Trophoblast cell (in vitro differentiated cells and primary cell): ENCODE measurements around the gene ZBTB17.

Experiments used
- DNase-seq, 2 donors: peaks; one replicate each; pipeline ENCODE4 v3.0.0-alpha.2; 2016
- H2AFZ ChIP-seq: 2 replicates; pipeline ENCODE4 v1.6.1; 2013; ENCODE audit warnings: low read length, moderate library complexity, mild to moderate bottlenecking; ENCODE audit not compliant: insufficient read depth, poor library complexity
- H2AK5ac ChIP-seq: 2 replicates; pipeline ENCODE4 v1.6.1; 2013; ENCODE audit warnings: mild to moderate bottlenecking, low read length
- H2BK120ac ChIP-seq: 2 replicates; pipeline ENCODE4 v1.6.1; 2013; ENCODE audit warnings: low read length, mild to moderate bottlenecking, moderate library complexity; ENCODE audit not compliant: insufficient read depth, poor library complexity
- H2BK12ac ChIP-seq: 2 replicates; pipeline ENCODE4 v1.6.1; 2013; ENCODE audit warnings: mild to moderate bottlenecking, low read length, moderate library complexity
- H2BK5ac ChIP-seq: 2 replicates; pipeline ENCODE4 v1.6.1; 2013; ENCODE audit warnings: low read length, low read depth, moderate library complexity, mild to moderate bottlenecking; ENCODE audit not compliant: poor library complexity
- H3K14ac ChIP-seq: 2 replicates; pipeline ENCODE4 v1.6.1; 2013; ENCODE audit warnings: mild to moderate bottlenecking, low read length
- H3K18ac ChIP-seq: 2 replicates; pipeline ENCODE4 v1.6.1; 2013; ENCODE audit warnings: mild to moderate bottlenecking, low read length
- H3K23ac ChIP-seq: 2 replicates; pipeline ENCODE4 v1.6.1; 2013; ENCODE audit warnings: low read length
- H3K27ac ChIP-seq: 2 replicates; pipeline ENCODE4 v1.5.1; 2013; ENCODE audit warnings: low read depth, mild to moderate bottlenecking, inconsistent platforms, low read length, moderate library complexity
- H3K27me3 ChIP-seq: 2 replicates; pipeline ENCODE4 v1.6.1; 2013; ENCODE audit warnings: inconsistent platforms, mild to moderate bottlenecking, low read length, moderate library complexity; ENCODE audit not compliant: insufficient read depth
- H3K36me3 ChIP-seq, 2 experiments: 1 replicate in 1 of 2; 2 replicates in 1 of 2; pipeline ENCODE4 v1.6.1; 2013; ENCODE audit warnings: low read length in 2 of 2, mild to moderate bottlenecking in 2 of 2, moderate library complexity in 1 of 2; ENCODE audit not compliant: insufficient read depth in 2 of 2, control insufficient read depth in 1 of 2
- H3K4ac ChIP-seq: 2 replicates; pipeline ENCODE4 v1.6.1; 2013; ENCODE audit warnings: low read depth, mild to moderate bottlenecking, low read length, moderate library complexity
- H3K4me1 ChIP-seq, 2 experiments: 1 replicate in 1 of 2; 2 replicates in 1 of 2; pipeline ENCODE4 v1.6.1; 2013; ENCODE audit warnings: low read length in 2 of 2, mild to moderate bottlenecking in 2 of 2, moderate library complexity in 1 of 2; ENCODE audit not compliant: insufficient read depth in 2 of 2, control insufficient read depth in 1 of 2
- H3K4me2 ChIP-seq: 2 replicates; pipeline ENCODE4 v1.6.1; 2013; ENCODE audit warnings: inconsistent platforms, mild to moderate bottlenecking, low read length, moderate library complexity
- H3K4me3 ChIP-seq: 2 replicates; pipeline ENCODE4 v1.5.1; 2013; ENCODE audit warnings: mild to moderate bottlenecking, low read depth, low read length, inconsistent platforms
- H3K79me1 ChIP-seq: one replicate; pipeline ENCODE4 v1.6.1; 2013; ENCODE audit warnings: low read length
- H3K79me2 ChIP-seq: 2 replicates; pipeline ENCODE4 v1.6.1; 2013; ENCODE audit warnings: low read length, mild to moderate bottlenecking; ENCODE audit not compliant: control insufficient read depth, insufficient read depth, poor library complexity
- H3K9ac ChIP-seq: 2 replicates; pipeline ENCODE4 v1.6.1; 2013; ENCODE audit warnings: mild to moderate bottlenecking, low read length
- H3K9me3 ChIP-seq: 2 replicates; pipeline ENCODE4 v1.6.1; 2013; ENCODE audit warnings: low read depth, mild to moderate bottlenecking, control low read depth, inconsistent platforms, low read length; ENCODE audit not compliant: insufficient read depth
- H4K12ac ChIP-seq: 2 replicates; pipeline ENCODE4 v1.6.1; 2013; ENCODE audit warnings: low read depth, mild to moderate bottlenecking, low read length, moderate library complexity
- H4K8ac ChIP-seq: 2 replicates; pipeline ENCODE4 v1.6.1; 2013; ENCODE audit warnings: low read depth, mild to moderate bottlenecking, low read length, moderate library complexity
- H4K91ac ChIP-seq: one replicate; pipeline ENCODE4 v1.6.1; 2013; ENCODE audit warnings: low read depth, mild to moderate bottlenecking, low read length, moderate library complexity
- WGBS: extraction: QIAGEN DNeasy Blood & Tissue Kit; methylation state at CpG from one replicate; pipeline ENCODE4 v1.1.7; 2013; ENCODE audit warnings: missing lambda C conversion rate; ENCODE audit not compliant: insufficient read length, insufficient coverage; ENCODE audit errors: extremely low coverage; 5-methylcytosine and 5-hydroxymethylcytosine counted together

ZBTB17 gene

DNA sequence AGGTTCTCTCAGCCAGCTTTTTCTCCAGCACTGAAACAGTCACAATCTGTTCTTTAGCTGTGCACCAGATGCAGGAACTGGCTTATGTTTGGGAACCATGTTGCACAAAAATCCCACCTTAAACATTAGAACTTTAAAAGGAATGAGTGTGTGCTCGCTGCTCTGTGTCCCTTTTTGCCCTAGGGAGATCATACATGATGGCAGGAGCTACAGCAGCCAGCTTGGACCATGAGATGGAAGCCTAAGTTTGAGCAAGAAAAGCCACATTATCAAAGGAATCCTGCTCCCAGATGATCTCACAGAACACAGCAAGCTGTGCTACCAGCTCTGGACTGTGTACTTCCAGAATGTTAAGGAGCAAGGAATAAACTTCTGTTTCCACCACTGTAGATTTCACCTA, 3.5 kb downstream of the ZBTB17 start:
- no peak overlapping the region for H3K14ac ChIP-seq
- no peak overlapping the region for H2AK5ac ChIP-seq
- no peak overlapping the region for H3K18ac ChIP-seq
- no peak overlapping the region for H4K8ac ChIP-seq
- H3K79me2 ChIP-seq = peaks cover 7% of the 10 kb centered on the region
- H3K23ac ChIP-seq = no peak overlapping the region
- H3K9ac ChIP-seq = no peak overlapping the region
- no peak overlapping the region for H2BK120ac ChIP-seq
- H3K36me3 ChIP-seq = peaks cover 18 to 26% of the 10 kb centered on the region in 2 experiments
- peaks cover 10% of the 10 kb centered on the region for H3K9me3 ChIP-seq
- H2AFZ ChIP-seq = no peak overlapping the region
- no peak overlapping the region for H2BK5ac ChIP-seq
- H3K4ac ChIP-seq = no peak overlapping the region
- no peak overlapping the region for H3K4me3 ChIP-seq
- no CpG with 5 or more reads among the region's 1 CpG for WGBS
- H3K27ac ChIP-seq = no peak overlapping the region
- H4K12ac ChIP-seq = no peak overlapping the region
- peaks cover 6% of the 10 kb centered on the region for H3K79me1 ChIP-seq
- no peak overlapping the region for H3K4me2 ChIP-seq
- H4K91ac ChIP-seq = no peak overlapping the region
- H3K27me3 ChIP-seq = no peaks in the 10 kb centered on the region
- no peak overlapping the region for H2BK12ac ChIP-seq
- no peaks in the 10 kb centered on the region for H3K4me1 ChIP-seq
- no peak for DNase-seq

DNA sequence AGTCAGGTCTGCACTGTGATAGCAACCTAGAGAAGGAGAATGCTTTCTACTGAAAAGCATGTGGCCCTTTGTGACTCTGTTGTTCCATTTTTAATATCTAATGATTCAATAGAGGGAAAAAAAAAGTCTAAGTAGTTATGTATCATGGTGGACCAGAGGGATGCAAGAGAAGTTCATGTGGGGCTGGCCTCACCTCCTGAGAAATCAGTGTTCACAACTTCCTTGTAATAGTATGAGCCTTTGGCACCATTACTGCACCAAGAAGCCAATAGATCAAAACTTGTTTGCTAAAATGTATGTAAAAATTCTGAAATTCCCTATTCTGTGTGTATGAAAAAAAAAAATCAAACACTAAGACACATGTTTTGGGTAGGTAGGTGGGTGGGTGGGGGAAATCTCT, 5.0 kb downstream of the ZBTB17 start:
- Histone ChIP-seq H3K4me1 (no peaks in the 10 kb centered on the region), H3K23ac (no peak overlapping the region), H3K4ac (no peak overlapping the region), H3K14ac (no peak overlapping the region), H2BK120ac (no peak overlapping the region), H3K79me2 (peaks cover 7% of the 10 kb centered on the region), H2BK5ac (no peak overlapping the region), H3K27me3 (no peaks in the 10 kb centered on the region), H3K9me3 (peaks cover 10% of the 10 kb centered on the region), H3K4me2 (no peak overlapping the region), H3K36me3 (peaks cover 23 to 26% of the 10 kb centered on the region in 2 experiments), H2BK12ac (no peak overlapping the region), H4K8ac (no peak overlapping the region), H3K79me1 (peaks cover 6% of the 10 kb centered on the region), H3K9ac (no peak overlapping the region), H4K12ac (no peak overlapping the region), H2AFZ (no peak overlapping the region), H3K4me3 (no peak overlapping the region), H3K27ac (no peak overlapping the region), H4K91ac (no peak overlapping the region), H2AK5ac (no peak overlapping the region), H3K18ac (no peak overlapping the region)
- no peak for DNase-seq

DNA sequence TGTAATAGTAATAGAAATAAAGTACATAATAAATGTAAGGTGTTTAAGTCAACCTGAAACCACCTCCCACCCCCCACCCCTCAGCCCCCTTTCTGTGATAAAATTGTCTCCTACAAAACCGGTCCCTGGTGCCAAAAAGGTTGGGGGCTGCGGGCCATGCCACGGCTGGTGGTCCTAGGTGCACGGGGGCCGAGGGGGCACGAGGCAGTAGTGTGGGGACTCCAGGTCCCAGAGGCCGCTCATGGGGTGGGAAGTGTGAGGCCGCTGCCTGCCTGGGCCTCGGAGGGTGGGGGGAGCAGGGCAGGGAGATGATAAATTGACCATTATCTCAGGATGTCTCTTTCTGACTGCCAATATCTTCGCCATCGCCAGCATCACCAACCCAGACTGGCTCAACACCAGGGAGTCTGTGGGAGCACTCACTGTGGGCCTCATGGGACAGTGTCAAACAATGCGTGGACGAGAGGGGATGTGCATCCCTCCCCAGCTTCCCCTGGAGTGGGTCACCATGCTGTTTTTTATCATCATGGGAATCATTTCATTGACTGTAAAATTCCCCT, 6.5 kb downstream of the ZBTB17 start:
- Histone ChIP-seq H3K27me3 (no peaks in the 10 kb centered on the region), H3K14ac (no peak overlapping the region), H2BK5ac (no peak overlapping the region), H3K9ac (no peak overlapping the region), H3K79me1 (no peaks in the 10 kb centered on the region), H3K4ac (no peak overlapping the region), H3K4me1 (no peaks in the 10 kb centered on the region), H3K4me2 (no peak overlapping the region), H2BK120ac (no peak overlapping the region), H3K23ac (no peak overlapping the region), H2AK5ac (no peak overlapping the region), H3K36me3 (peaks cover 23 to 26% of the 10 kb centered on the region in 2 experiments), H2BK12ac (no peak overlapping the region), H3K18ac (no peak overlapping the region), H2AFZ (no peak overlapping the region), H3K4me3 (no peak overlapping the region), H4K12ac (no peak overlapping the region), H3K9me3 (peaks cover 10% of the 10 kb centered on the region), H4K8ac (no peak overlapping the region), H3K79me2 (no peaks in the 10 kb centered on the region), H3K27ac (no peak overlapping the region), H4K91ac (no peak overlapping the region)
- no CpG with 5 or more reads among the region's 13 CpGs for WGBS
- DNase-seq = no peak

DNA sequence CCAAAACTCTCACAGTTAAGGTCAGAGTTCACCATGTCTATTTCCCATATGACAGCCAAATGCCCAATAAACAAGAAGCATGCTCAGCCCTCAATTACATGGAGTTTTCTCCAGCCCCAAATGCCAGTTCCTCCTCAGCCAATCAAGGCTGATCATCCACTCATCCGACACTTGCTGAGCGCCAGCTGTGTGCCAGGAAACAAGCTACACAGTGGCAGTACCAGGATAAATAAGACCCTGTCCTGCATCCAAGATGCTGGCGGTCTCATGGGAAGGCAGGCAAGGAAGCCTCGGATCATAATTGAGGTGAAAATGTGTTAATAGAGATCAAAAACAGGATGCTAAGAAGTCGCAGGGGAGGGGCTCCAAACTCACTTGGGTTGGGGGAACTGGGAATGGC, 7.7 kb downstream of the ZBTB17 start:
- no peak for DNase-seq
- H3K14ac ChIP-seq = no peak overlapping the region
- H3K27ac ChIP-seq = no peak overlapping the region
- no peaks in the 10 kb centered on the region for H3K79me1 ChIP-seq
- H3K9ac ChIP-seq = no peak overlapping the region
- peaks cover 23 to 24% of the 10 kb centered on the region in 2 experiments for H3K36me3 ChIP-seq
- no peaks in the 10 kb centered on the region for H3K79me2 ChIP-seq
- H3K4me1 ChIP-seq = no peaks in the 10 kb centered on the region
- H3K27me3 ChIP-seq = no peaks in the 10 kb centered on the region
- H4K91ac ChIP-seq = no peak overlapping the region
- no peak overlapping the region for H2BK5ac ChIP-seq
- no peak overlapping the region for H2BK12ac ChIP-seq
- H2AFZ ChIP-seq = no peak overlapping the region
- no peak overlapping the region for H3K4me2 ChIP-seq
- H3K9me3 ChIP-seq = peaks cover 10% of the 10 kb centered on the region
- no peak overlapping the region for H4K12ac ChIP-seq
- no peak overlapping the region for H2BK120ac ChIP-seq
- no peak overlapping the region for H3K4me3 ChIP-seq
- no peak overlapping the region for H3K18ac ChIP-seq
- no peak overlapping the region for H3K4ac ChIP-seq
- no peak overlapping the region for H3K23ac ChIP-seq
- WGBS = no CpG with 5 or more reads among the region's 5 CpGs
- no peak overlapping the region for H2AK5ac ChIP-seq
- H4K8ac ChIP-seq = no peak overlapping the region
